LNCaP clone FGC (cell line): ENCODE data around the gene APBB3.

Experiments
- DNase-seq: peaks from one replicate; pipeline ENCODE4 v3.0.0-alpha.2; 2011; ENCODE audit warnings: low read depth
- H3K4me3 ChIP-seq: 2 replicates; pipeline ENCODE4 v1.5.1; 2011; ENCODE audit warnings: mild to moderate bottlenecking, low read depth, low read length, control low read depth
- TF ChIP-seq, protein P1 (sequence below): IDR thresholded peaks from 2 replicates; pipeline ENCODE4 v1.5.1; 2012; ENCODE audit warnings: mild to moderate bottlenecking; ENCODE audit not compliant: control insufficient read depth, insufficient read depth; ENCODE audit errors: extremely low read depth

The APBB3 gene

GRCh38 chr5:140542972-140543371 lies 21.4 kb downstream of the APBB3 start:
- TF ChIP-seq, protein P1, sequence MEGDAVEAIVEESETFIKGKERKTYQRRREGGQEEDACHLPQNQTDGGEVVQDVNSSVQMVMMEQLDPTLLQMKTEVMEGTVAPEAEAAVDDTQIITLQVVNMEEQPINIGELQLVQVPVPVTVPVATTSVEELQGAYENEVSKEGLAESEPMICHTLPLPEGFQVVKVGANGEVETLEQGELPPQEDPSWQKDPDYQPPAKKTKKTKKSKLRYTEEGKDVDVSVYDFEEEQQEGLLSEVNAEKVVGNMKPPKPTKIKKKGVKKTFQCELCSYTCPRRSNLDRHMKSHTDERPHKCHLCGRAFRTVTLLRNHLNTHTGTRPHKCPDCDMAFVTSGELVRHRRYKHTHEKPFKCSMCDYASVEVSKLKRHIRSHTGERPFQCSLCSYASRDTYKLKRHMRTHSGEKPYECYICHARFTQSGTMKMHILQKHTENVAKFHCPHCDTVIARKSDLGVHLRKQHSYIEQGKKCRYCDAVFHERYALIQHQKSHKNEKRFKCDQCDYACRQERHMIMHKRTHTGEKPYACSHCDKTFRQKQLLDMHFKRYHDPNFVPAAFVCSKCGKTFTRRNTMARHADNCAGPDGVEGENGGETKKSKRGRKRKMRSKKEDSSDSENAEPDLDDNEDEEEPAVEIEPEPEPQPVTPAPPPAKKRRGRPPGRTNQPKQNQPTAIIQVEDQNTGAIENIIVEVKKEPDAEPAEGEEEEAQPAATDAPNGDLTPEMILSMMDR, result no peak
- DNase-seq, result no peak
- no peak overlapping the region for H3K4me3 ChIP-seq

GRCh38 chr5:140540227-140540626 lies 24.2 kb downstream of the APBB3 start:
- no peak overlapping the region for H3K4me3 ChIP-seq
- no peak for DNase-seq
- TF ChIP-seq, protein P1, result no peak

DNA sequence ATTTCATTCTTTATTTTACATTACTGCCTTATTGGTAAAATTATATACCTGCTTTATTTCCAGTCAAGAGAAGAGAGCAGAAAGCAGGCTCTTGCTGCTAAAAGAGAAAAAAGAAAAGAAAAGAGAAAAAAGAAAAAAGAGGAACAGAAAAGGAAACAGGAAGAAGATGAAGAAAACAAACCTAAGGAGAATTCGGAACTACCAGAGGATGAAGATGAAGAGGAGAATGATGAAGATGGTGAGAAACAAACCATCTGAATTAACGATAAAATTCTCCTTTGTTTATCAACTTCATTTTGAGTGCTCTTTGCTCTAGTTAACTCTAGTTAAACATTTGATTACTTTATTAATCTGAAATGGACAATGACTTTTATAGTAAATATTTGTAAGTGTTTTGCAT lies 40.4 kb downstream of the APBB3 start:
- no peak for DNase-seq
- TF ChIP-seq, protein P1, result no peak
- no peak overlapping the region for H3K4me3 ChIP-seq

GRCh38 chr5:140513124-140513523 lies 51.3 kb downstream of the APBB3 start:
- H3K4me3 ChIP-seq, result no peak overlapping the region
- TF ChIP-seq, protein P1, result no peak
- DNase-seq, result no peak

- no peak for DNase-seq
- TF ChIP-seq, protein P1, result no peak
- H3K4me3 ChIP-seq, result no peak overlapping the region
Measured at GRCh38 chr5:140509898-140510297, 54.5 kb downstream of the APBB3 start.
